Caco-2 (cell line): ENCODE measurements around the gene KIAA0513. TPM values are rescaled to one million over a fixed set of nuclear protein-coding genes. Genes with fewer than 3 reads are reported as not detected.

Experiments
- BruUV-seq: library from RNA; stranded (reverse); fragments of 400-500 nt; replicated peaks from 2 replicates; lab custom pipeline; 2021; lab: Mats Ljungman, UMichigan
- CTCF ChIA-PET: fragments of 300-600 bp; sonication (Branson Sonifier 250); formaldehyde crosslinking; loops from one replicate; lab custom pipeline; 2022; ENCODE audit warnings: antibody characterized with exemption; lab: Charles Lee
- POLR2A ChIA-PET: fragments of 300-600 bp; sonication (Branson Sonifier 250); formaldehyde crosslinking; loops from one replicate; lab custom pipeline; 2022; ENCODE audit warnings: antibody characterized with exemption; lab: Charles Lee
- DNase-seq, 2 experiments: peaks; one replicate each; pipeline versions ENCODE4 v3.0.0 to v3.0.0-alpha.2; 2020 to 2022
- H3K27me3 ChIP-seq: replicated peaks from 2 replicates; pipeline ENCODE4 v1.6.0; 2011; ENCODE audit warnings: low read length; ENCODE audit not compliant: control insufficient read depth, insufficient read depth
- H3K36me3 ChIP-seq: 2 replicates; pipeline ENCODE4 v1.5.1; 2011; ENCODE audit warnings: low read length; ENCODE audit not compliant: control insufficient read depth, insufficient read depth
- H3K4me1 ChIP-seq: fragments of 250-450 bp; sonication (Bioruptor Pico); 2 replicates; pipeline ENCODE4 v1.5.1; 2020; ENCODE audit warnings: mild to moderate bottlenecking
- H3K4me3 ChIP-seq: 2 replicates; pipeline ENCODE4 v1.5.1; 2011; ENCODE audit warnings: low read depth, mild to moderate bottlenecking, control low read depth, low read length
- H3K9me3 ChIP-seq: fragments of 250-450 bp; sonication (Bioruptor Pico); 2 replicates; pipeline ENCODE4 v1.5.1; 2020; ENCODE audit warnings: mild to moderate bottlenecking, moderate library complexity
- H3K27ac Mint-ChIP-seq: one replicate; pipeline ENCODE4 v1.8.0; 2022; ENCODE audit warnings: mixed read lengths; ENCODE audit not compliant: unreplicated experiment
- H3K27me3 Mint-ChIP-seq: one replicate; pipeline ENCODE4 v1.8.0; 2022; ENCODE audit warnings: mixed read lengths; ENCODE audit not compliant: insufficient read depth, unreplicated experiment
- H3K36me3 Mint-ChIP-seq: one replicate; pipeline ENCODE4 v1.8.0; 2022; ENCODE audit warnings: mild to moderate bottlenecking, mixed read lengths; ENCODE audit not compliant: insufficient read depth, unreplicated experiment
- H3K4me1 Mint-ChIP-seq: one replicate; pipeline ENCODE4 v1.8.0; 2022; ENCODE audit warnings: low read depth, mixed read lengths; ENCODE audit not compliant: unreplicated experiment
- H3K4me3 Mint-ChIP-seq: one replicate; pipeline ENCODE4 v1.8.0; 2022; ENCODE audit warnings: mild to moderate bottlenecking, moderate library complexity, mixed read lengths; ENCODE audit not compliant: unreplicated experiment
- H3K9me3 Mint-ChIP-seq: one replicate; pipeline ENCODE4 v1.8.0; 2022; ENCODE audit warnings: mixed read lengths; ENCODE audit not compliant: unreplicated experiment
- intact Hi-C: fragments of 100-400 bp; cut with micrococcal nuclease; formaldehyde crosslinking; loops from one replicate; pipeline ENCODE4 v1.10.0; 2022; ENCODE audit not compliant: unreplicated experiment
- total RNA-seq: library from RNA; stranded (reverse); gene quantifications from 2 replicates; pipeline ENCODE4 v1.2.3, GENCODE V29; 2022
- TF ChIP-seq, protein P1 (sequence below), 2 experiments: fragments of 200-600 bp in 1 of 2; IDR thresholded peaks; 1 replicate in 1 of 2; 2 replicates in 1 of 2; pipeline versions ENCODE4 v1.5.1 to v1.8.0; 2011 to 2022; ENCODE audit warnings: antibody characterized with exemption in 1 of 2, control low read depth in 1 of 2, inconsistent platforms in 1 of 2, low read depth in 1 of 2, low read length in 1 of 2, mild to moderate bottlenecking in 1 of 2, moderate library complexity in 1 of 2; ENCODE audit not compliant: insufficient read depth in 1 of 2, severe bottlenecking in 1 of 2, unreplicated experiment in 1 of 2

KIAA0513 gene
- total RNA-seq, 1 experiment from 2014 or later: 7.9 TPM

DNA sequence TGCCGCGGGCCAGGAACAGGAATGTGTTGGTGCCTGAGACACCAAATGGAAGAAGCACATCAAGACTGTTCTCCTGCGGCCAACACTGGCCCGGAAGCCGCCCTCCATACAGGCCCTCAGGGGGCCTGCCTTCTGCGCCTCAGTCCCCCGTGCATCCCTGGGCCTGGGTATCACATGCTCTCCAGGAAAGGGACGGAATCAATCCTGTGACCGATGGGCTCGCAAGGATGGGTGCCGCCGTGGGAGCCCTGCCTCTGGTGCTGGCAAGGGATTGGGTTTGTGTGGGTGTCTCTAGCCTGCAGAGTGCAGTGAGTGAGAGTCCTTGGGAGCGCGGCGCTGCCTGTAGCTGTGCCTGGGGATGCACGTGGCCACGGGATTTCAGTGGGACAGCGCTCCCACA, 65.3 kb downstream of the KIAA0513 start:
- Histone ChIP-seq H3K36me3 (no peaks in the 10 kb centered on the region), H3K4me3 (no peak overlapping the region), H3K4me1 (no peaks in the 10 kb centered on the region), H3K27me3 (no peaks in the 10 kb centered on the region), H3K9me3 (no peaks in the 10 kb centered on the region)
- H3K27ac Mint-ChIP-seq: no peak overlapping the region
- DNase-seq: no peak
- H3K4me1 Mint-ChIP-seq: no peaks in the 10 kb centered on the region
- TF ChIP-seq, protein P1, sequence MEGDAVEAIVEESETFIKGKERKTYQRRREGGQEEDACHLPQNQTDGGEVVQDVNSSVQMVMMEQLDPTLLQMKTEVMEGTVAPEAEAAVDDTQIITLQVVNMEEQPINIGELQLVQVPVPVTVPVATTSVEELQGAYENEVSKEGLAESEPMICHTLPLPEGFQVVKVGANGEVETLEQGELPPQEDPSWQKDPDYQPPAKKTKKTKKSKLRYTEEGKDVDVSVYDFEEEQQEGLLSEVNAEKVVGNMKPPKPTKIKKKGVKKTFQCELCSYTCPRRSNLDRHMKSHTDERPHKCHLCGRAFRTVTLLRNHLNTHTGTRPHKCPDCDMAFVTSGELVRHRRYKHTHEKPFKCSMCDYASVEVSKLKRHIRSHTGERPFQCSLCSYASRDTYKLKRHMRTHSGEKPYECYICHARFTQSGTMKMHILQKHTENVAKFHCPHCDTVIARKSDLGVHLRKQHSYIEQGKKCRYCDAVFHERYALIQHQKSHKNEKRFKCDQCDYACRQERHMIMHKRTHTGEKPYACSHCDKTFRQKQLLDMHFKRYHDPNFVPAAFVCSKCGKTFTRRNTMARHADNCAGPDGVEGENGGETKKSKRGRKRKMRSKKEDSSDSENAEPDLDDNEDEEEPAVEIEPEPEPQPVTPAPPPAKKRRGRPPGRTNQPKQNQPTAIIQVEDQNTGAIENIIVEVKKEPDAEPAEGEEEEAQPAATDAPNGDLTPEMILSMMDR (IDR thresholded peaks at IDR 0.05; ENCODE audit: insufficient read depth in 1 of 2, low read depth in 1 of 2, low read length in 1 of 2, severe bottlenecking in 1 of 2, unreplicated experiment in 1 of 2): no peak
- no TSS peak for BruUV-seq
- peaks cover 3% of the 10 kb centered on the region for H3K27me3 Mint-ChIP-seq
- POLR2A ChIA-PET: no interaction called here
- H3K36me3 Mint-ChIP-seq: no peaks in the 10 kb centered on the region
- no peak overlapping the region for H3K4me3 Mint-ChIP-seq
- intact Hi-C loops: no loop called here
- H3K9me3 Mint-ChIP-seq: no peaks in the 10 kb centered on the region
- CTCF ChIA-PET: interaction anchor here (0.6 kb wide), 1 partner anchor 8 kb away, joined by 3 read pairs; no protein-coding TSS in a partner anchor

DNA sequence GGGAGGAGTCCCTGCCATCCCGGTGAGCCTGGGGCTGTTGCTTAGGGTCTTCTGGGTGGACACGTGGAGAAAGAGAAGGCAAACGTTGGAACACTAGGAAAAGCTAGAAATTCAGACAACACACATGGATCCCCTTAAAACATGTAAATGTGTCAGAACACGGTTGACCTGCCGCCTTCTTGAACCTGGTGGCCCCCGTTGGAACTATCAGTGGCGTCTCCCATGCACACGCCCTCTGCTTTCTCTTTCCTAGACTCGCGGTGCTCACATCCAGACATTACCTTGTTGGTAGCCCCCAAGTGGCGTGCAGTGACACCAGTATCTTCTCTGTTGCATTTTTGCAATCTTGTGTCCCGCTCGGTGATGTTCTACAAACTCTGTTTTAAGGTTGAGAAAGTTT, 66.1 kb downstream of the KIAA0513 start:
- no peak for DNase-seq
- Histone ChIP-seq H3K9me3 (no peaks in the 10 kb centered on the region), H3K27me3 (no peaks in the 10 kb centered on the region), H3K4me1 (no peaks in the 10 kb centered on the region), H3K4me3 (no peak overlapping the region), H3K36me3 (no peaks in the 10 kb centered on the region)
- Mint-ChIP-seq H3K4me1 (no peaks in the 10 kb centered on the region), H3K9me3 (no peaks in the 10 kb centered on the region), H3K27ac (no peak overlapping the region), H3K4me3 (no peak overlapping the region), H3K27me3 (peaks cover 3% of the 10 kb centered on the region), H3K36me3 (no peaks in the 10 kb centered on the region)
- ChIA-PET POLR2A (no interaction called here), CTCF (no interaction called here)
- intact Hi-C loops: no loop called here
- BruUV-seq: no TSS peak
- TF ChIP-seq, protein P1 (IDR thresholded peaks at IDR 0.05; ENCODE audit: insufficient read depth in 1 of 2, low read depth in 1 of 2, low read length in 1 of 2, severe bottlenecking in 1 of 2, unreplicated experiment in 1 of 2): no peak

DNA sequence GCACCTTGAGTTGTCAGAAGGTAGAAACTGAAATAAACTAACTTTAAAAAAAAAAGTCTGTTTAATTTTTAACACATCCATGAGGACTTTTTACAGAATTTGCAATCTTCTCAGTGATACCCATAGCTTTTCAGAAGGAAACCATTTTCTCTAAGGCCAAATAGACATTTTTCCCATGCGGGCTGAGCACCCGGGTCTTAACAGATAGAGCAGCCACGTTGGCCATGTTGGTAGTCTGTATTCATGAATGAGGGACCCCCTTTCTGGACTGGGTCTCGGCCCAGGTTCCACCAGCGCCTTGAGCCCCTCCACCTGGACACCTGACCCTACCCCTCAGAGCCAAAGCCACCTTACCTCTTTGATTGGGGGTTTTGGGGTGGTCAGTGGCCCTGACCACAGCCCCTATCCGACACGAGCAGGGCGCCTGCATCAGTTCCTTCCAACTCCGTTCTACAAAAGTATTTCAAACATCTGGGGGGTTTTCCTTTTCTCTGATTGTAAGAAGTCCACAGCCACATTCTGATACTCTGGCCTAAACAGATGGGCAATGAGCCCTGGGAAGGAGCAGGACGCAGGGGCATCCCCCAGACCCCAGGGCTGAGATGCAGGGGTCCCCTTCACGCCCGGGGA, 66.7 kb downstream of the KIAA0513 start:
- Histone ChIP-seq H3K36me3 (no peaks in the 10 kb centered on the region), H3K9me3 (no peaks in the 10 kb centered on the region), H3K4me3 (no peak overlapping the region), H3K4me1 (no peaks in the 10 kb centered on the region), H3K27me3 (no peaks in the 10 kb centered on the region)
- CTCF ChIA-PET: interaction anchor here (1.1 kb wide), 1 partner anchor 19 kb away, joined by 8 read pairs; no protein-coding TSS in a partner anchor
- no peak for DNase-seq
- Mint-ChIP-seq H3K27ac (no peak overlapping the region), H3K27me3 (peaks cover 3% of the 10 kb centered on the region), H3K9me3 (no peaks in the 10 kb centered on the region), H3K4me3 (no peak overlapping the region), H3K36me3 (no peaks in the 10 kb centered on the region), H3K4me1 (no peaks in the 10 kb centered on the region)
- BruUV-seq: no TSS peak
- TF ChIP-seq, protein P1 (IDR thresholded peaks at IDR 0.05; ENCODE audit: insufficient read depth in 1 of 2, low read depth in 1 of 2, low read length in 1 of 2, severe bottlenecking in 1 of 2, unreplicated experiment in 1 of 2): no peak
- intact Hi-C loops: no loop called here
- POLR2A ChIA-PET: no interaction called here
